ENCODE data around the gene RTL5. TPM values are rescaled to one million over a fixed set of nuclear protein-coding genes. Genes with fewer than 3 reads are reported as not detected.

Gene RTL5
- total RNA-seq (2014; rRNA removed; shearing (Covaris generic)) (0.35 and 0.94 TPM in 2 replicates), polyA plus RNA-seq (2016; fragmentation: Nextera tagmentation; extraction: Ambion mirVana) (0.31 and 0.52 TPM in 2 replicates)
- long read RNA-seq, full-length matches to known transcripts = 1 of 1 reads
- long read RNA-seq, partial matches to known transcripts = 0 of 1 reads
- long read RNA-seq, other reads (novel, unspliced or antisense) = 0 of 1 reads

- ATAC-seq (peak; percentile 70), DNase-seq (ENCODE audit: low spot score) (peak; percentile 63)
- no peaks in the 10 kb centered on the region for H3K36me3 ChIP-seq (ENCODE audit: insufficient read depth)
- H2AFZ ChIP-seq = no peak within 1 kb of the TSS
- Mint-ChIP-seq H3K4me3 (peak within 1 kb of the TSS; percentile 76), H3K9me3 (peaks cover 17% of the 10 kb centered on the region), H3K27ac (no peak within 1 kb of the TSS), H3K27me3 (ENCODE audit: insufficient read depth, low read depth, poor library complexity) (peaks cover 48% of the 10 kb centered on the region), H3K4me1 (peaks cover 22% of the 10 kb centered on the region), H3K36me3 (ENCODE audit: low read depth) (peaks cover 24% of the 10 kb centered on the region)
- no peaks in the 10 kb centered on the region for H3K79me2 ChIP-seq (replicated peaks; ENCODE audit: insufficient read depth)
- H3K4me3 ChIP-seq = peak within 1 kb of the TSS; percentile 58
- H3F3A ChIP-seq (replicated peaks; ENCODE audit: low read depth) = no peaks in the 10 kb centered on the region
- peak within 1 kb of the TSS; percentile 80 for H3K4me2 ChIP-seq
- H3K9me2 ChIP-seq (ENCODE audit: insufficient read depth) = no peaks in the 10 kb centered on the region
- no peak within 1 kb of the TSS for H3K27ac ChIP-seq (ENCODE audit: low read depth)
- no peak for TF ChIP-seq ZNF462 (CRISPR knock-in tag; IDR thresholded peaks at IDR 0.05)
- TF ChIP-seq STAT1 (IDR thresholded peaks at IDR 0.05; ENCODE audit: unreplicated experiment) = no peak
- no peak for TF ChIP-seq CTCF (conservative IDR thresholded peaks at IDR 0.05; ENCODE audit: low read depth in 2 of 2)
- no peak for TF ChIP-seq CREB1 (CRISPR knock-in tag; IDR thresholded peaks at IDR 0.05; ENCODE audit: low read depth)
- no peak for TF ChIP-seq EZH2 (IDR thresholded peaks at IDR 0.05; ENCODE audit: low read depth, unreplicated experiment)
- TF ChIP-seq ZNF331 (CRISPR knock-in tag; IDR thresholded peaks at IDR 0.05; ENCODE audit: low read depth) = no peak
- no peak for TF ChIP-seq EZH2phosphoT487 (IDR thresholded peaks at IDR 0.05; ENCODE audit: unreplicated experiment)
- no peak for TF ChIP-seq REST (IDR thresholded peaks at IDR 0.05; ENCODE audit: unreplicated experiment)
- no peak for TF ChIP-seq NANOG (IDR thresholded peaks at IDR 0.05; ENCODE audit: borderline replicate concordance)
- TF ChIP-seq ZNF114 (CRISPR knock-in tag; IDR thresholded peaks at IDR 0.05) = no peak
- H3K27me3 ChIP-seq (ENCODE audit: insufficient read depth) = peaks cover 49% of the 10 kb centered on the region
- peaks cover 6% of the 10 kb centered on the region for H3K4me1 ChIP-seq (ENCODE audit: insufficient read depth)
- H4K20me1 ChIP-seq (replicated peaks; ENCODE audit: insufficient read depth) = no peaks in the 10 kb centered on the region
Measured at GRCh38 chrX:72131317-72132294, at the start of gene RTL5. TSS of gene RTL5 (minus strand) at chrX:72131915.

All from GM23338 (cell line).